H1 (cell line): Measurements from ENCODE around the gene KPNA1. TPM values are rescaled to one million over a fixed set of nuclear protein-coding genes. Genes with fewer than 3 reads are reported as not detected.

Experiments
- EGR1 ChIP-seq: IDR thresholded peaks from 2 replicates; pipeline ENCODE4 v1.6.1; 2011; ENCODE audit warnings: low read depth, low read length, borderline replicate concordance
- GTF2F1 ChIP-seq: IDR thresholded peaks from 2 replicates; pipeline ENCODE4 v1.6.1; 2012; ENCODE audit warnings: low read depth, low read length, improper control_type of control experiment, borderline replicate concordance
- JUND ChIP-seq: IDR thresholded peaks from 2 replicates; pipeline ENCODE4 v1.6.1; 2011; ENCODE audit warnings: mild to moderate bottlenecking, improper control_type of control experiment, low read length
- KDM5A ChIP-seq: fragments of 200-600 bp; IDR thresholded peaks from 2 replicates; pipeline ENCODE4 v1.7.1; 2012; ENCODE audit warnings: mild to moderate bottlenecking, low read length, inconsistent platforms, mixed read lengths
- PHF8 ChIP-seq: fragments of 200-600 bp; sonication (generic); conservative IDR thresholded peaks from 2 replicates; pipeline ENCODE4 v1.7.1; 2012; ENCODE audit warnings: low read depth, mild to moderate bottlenecking, inconsistent platforms, low read length, moderate library complexity
- RFX5 ChIP-seq: IDR thresholded peaks from 2 replicates; pipeline ENCODE4 v1.6.1; 2011; ENCODE audit warnings: low read depth, low read length, improper control_type of control experiment, borderline replicate concordance
- SRF ChIP-seq: IDR thresholded peaks from 2 replicates; pipeline ENCODE4 v1.6.1; 2011; ENCODE audit warnings: mild to moderate bottlenecking, low read depth, low read length, moderate library complexity
- polyA plus RNA-seq, 7 experiments: library from polyadenylated mRNA; depleted of rRNA in 3 of 7; stranded (reverse) in 5 of 7; unstranded in 2 of 7; fragments of >200 nt in 5 of 7; fragments of 200-250 nt in 2 of 7; gene quantifications; 1 replicate in 5 of 7; 2 replicates in 1 of 7; 4 replicates in 1 of 7; pipeline versions ENCODE4 v1.2.1 to v1.2.3, GENCODE V29; 2011 to 2013; ENCODE audit warnings: missing spikeins in 2 of 7, mixed read lengths in 2 of 7
- total RNA-seq: library from RNA; stranded (reverse); fragmentation: NEBNext Ultra II Directional; extraction: Animal tissue kit (Norgen Biotek cat#: 25700); gene quantifications from 2 replicates; pipeline ENCODE4 v1.2.1, GENCODE V29; 2021

KPNA1 gene
- total and polyA plus RNA-seq, 2 of the 8 experiments (the other 6 are each of a cell fraction or from before 2014, with no cell fraction given), result 14.8 to 63.0 TPM

- TF ChIP-seq JUND (no peak), SRF (no peak), KDM5A (no peak), RFX5 (no peak), EGR1 (no peak), GTF2F1 (no peak), PHF8 (no peak)
Observed at GRCh38 chr3:122497425-122497824, 17.3 kb downstream of the KPNA1 start (continued).
